Measurements from ENCODE around the gene HOXA5.

- no peak for TF ChIP-seq POLR2A (IDR thresholded peaks at IDR 0.05; ENCODE audit: low read depth, low read length)
- TF ChIP-seq CTCF (IDR thresholded peaks at IDR 0.05; ENCODE audit: extremely low read depth in 1 of 2, insufficient read depth in 1 of 2, low read depth in 1 of 2, low read length in 2 of 2), result no peak
- no peak for TF ChIP-seq JUN (IDR thresholded peaks at IDR 0.05; ENCODE audit: borderline replicate concordance, insufficient read depth, insufficient read length, low read depth)
- TF ChIP-seq MAX (IDR thresholded peaks at IDR 0.05; ENCODE audit: insufficient read depth, insufficient read length), result no peak
- no peak for TF ChIP-seq POLR2AphosphoS5 (IDR thresholded peaks at IDR 0.05; ENCODE audit: insufficient read depth, low read depth, low read length)
- TF ChIP-seq EZH2 (IDR thresholded peaks at IDR 0.05; ENCODE audit: borderline replicate concordance, low read depth, low read length, severe bottlenecking), result no peak
- TF ChIP-seq FOS (IDR thresholded peaks at IDR 0.05; ENCODE audit: borderline replicate concordance, insufficient read depth, low read length), result no peak
- no peak for TF ChIP-seq MYC (IDR thresholded peaks at IDR 0.05; ENCODE audit: low read depth, low read length)
- no peak for TF ChIP-seq GATA2 (IDR thresholded peaks at IDR 0.05; ENCODE audit: insufficient read depth, insufficient read length, low read depth, low read length)
Measured at GRCh38 chr7:27154369-27154768, 10.9 kb upstream of the HOXA5 start.
